NCI-H460 (cell line): ENCODE data around the gene NCOA3. TPM values are rescaled to one million over a fixed set of nuclear protein-coding genes. Genes with fewer than 3 reads are reported as not detected.

Experiments used
- DNase-seq: peaks from one replicate; pipeline ENCODE4 v3.0.0-alpha.2; 2016; ENCODE audit warnings: low read depth; ENCODE audit errors: extremely low read depth
- small RNA-seq, 2 experiments: library from RNA; depleted of rRNA; stranded (forward); fragments of <200 nt; gene quantifications; one replicate each; pipeline ENCODE3, GENCODE V24; 2014
- total RNA-seq: library from RNA; depleted of rRNA; stranded (reverse); fragments of >200 nt; shearing (Covaris generic); gene quantifications from 2 replicates; pipeline ENCODE4 v1.2.3, GENCODE V29; 2014; rRNA removed

The NCOA3 gene
- total RNA-seq, 1 experiment from 2014 or later: 58.1 TPM

GRCh38 chr20:47689731-47690130 is 188.0 kb downstream of the NCOA3 start:
- no peak for DNase-seq

DNA sequence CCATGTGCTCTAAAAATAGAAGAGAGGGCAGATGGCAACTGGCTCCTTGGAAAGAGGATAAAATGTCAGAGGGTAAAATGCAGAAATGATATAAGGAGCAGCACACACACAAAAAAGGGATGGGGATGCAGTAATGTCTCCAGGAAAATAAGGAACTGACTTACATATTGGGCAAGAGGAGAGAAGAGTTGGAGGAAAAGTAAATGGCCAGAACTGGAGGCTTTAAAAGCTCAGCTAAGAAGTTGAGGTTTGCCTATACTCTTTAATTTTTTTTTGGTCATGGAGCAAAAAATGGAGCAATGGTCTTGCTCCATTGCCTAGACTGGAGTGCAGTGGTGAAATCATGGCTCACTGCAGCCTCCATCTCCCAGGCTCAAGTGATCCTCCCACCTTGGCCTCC is 189.9 kb downstream of the NCOA3 start:
- no peak for DNase-seq

- no peak for DNase-seq
Measured at GRCh38 chr20:47694021-47694818, 192.5 kb downstream of the NCOA3 start.

- no peak for DNase-seq
Measured at GRCh38 chr20:47696856-47697255, 195.2 kb downstream of the NCOA3 start.

GRCh38 chr20:47698142-47698541 is 196.5 kb downstream of the NCOA3 start:
- DNase-seq: no peak

DNA sequence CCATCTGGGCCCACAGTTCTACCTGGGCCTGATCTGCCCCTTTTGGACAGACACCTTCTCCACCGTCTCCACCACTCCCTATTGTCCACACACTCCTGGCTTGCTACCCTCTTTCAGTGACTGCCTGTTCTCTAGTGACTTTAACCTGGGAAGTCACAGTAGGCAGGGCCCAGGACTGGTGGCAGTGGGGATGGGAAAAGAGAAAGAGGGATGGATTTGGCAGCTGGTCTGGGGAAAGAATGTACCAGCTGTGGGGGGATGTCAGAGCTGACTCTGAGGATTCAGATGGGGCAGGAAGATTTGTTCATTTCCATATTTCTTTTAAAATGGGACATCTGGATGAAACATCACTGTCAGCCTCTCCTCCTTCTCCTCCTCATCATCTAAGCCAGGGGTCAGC is 198.1 kb downstream of the NCOA3 start:
- no peak for DNase-seq

GRCh38 chr20:47700327-47700726 is 198.6 kb downstream of the NCOA3 start:
- no peak for DNase-seq

GRCh38 chr20:47701612-47702011 is 199.9 kb downstream of the NCOA3 start:
- DNase-seq: no peak

GRCh38 chr20:47703748-47704147 is 202.1 kb downstream of the NCOA3 start:
- DNase-seq: no peak

DNA sequence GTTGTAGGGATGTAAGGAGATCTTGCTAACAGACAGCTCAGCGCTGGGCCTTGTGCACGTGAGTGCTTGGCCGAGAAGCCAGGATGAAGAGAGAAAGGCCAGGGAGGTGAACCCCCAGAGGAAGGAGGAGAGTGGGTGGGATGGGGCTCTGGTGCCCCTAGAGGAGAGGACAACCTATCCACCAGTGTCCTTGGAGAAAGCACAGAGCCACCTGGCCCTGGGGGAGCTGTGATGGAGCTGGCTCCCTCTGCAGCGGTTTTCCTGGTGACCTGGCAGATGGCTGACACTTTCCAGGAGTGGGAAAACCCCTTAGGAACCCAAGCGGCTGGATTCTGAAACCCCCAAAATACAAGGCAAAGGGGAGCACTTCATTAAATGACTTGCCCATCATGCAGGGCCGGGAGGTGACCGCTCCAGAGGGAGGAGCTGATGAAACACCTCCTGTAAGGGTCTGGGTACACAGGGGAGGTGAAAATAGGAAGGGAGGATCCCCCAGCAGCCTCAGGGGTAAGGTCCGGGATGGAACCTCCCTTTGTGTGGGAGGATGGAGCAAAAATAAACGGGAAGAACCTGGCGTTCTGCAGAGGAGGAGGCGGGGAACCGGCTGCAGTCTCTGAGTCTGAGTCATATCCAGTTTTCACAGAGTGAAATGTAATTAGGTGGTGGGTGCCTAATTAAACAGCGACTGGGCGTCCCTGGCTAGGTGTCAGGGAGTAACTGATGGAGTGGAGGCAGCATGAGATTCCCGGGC is 203.2 kb downstream of the NCOA3 start:
- DNase-seq: no peak

DNA sequence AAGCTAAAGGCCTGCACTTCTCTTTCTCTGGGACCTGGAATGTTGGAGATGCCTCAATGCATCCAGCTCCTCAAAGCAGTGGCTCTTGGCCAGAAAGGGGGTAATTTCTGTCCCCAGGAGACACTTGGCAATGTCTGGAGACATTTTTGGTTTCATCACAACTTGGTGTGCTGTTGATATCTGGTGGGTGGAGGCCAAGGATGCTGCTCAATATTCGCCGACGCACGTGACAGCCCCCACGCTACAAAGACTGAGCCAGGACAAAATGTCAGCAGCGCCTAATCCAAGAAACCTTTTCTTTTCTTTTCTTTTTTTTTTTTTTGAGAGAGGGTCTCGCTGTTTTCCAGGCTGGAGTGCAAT is 203.8 kb downstream of the NCOA3 start:
- DNase-seq: no peak

DNA sequence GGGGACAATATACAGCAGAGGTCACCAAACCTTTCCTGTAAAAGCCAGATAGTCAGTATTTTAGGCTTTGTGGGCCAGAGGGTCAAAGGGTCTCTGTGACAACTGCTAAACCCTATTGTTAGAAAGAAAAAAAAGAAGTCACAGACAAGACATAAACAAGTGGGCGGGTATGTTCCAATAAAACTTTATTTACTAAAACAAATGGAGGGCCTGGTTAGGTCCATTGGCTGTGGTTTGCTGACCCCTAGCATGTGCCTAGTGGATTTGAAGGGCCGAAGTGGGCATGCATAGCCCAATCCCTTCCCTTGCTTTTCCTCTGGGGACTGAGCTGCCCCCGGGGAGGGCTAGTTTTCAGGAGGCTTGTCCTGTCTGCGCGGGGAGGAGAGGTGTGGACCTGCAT is 204.7 kb downstream of the NCOA3 start:
- DNase-seq: no peak

Small RNAs within 50 kb of the gene (small RNA-seq; reads per million reads assigned to genes)
- gene RNU6-497P (0 reads per million in 2 experiments), gene RNU6-563P (0 reads per million in 2 experiments)

Other genes with a start within 250 kb of the NCOA3 start
- gene ZMYND8, start 145.2 kb upstream of the NCOA3 start, total RNA-seq: 19.3 and 20.6 TPM in 2 replicates